PC-9 (cell line): ENCODE results near the gene TTBK1.

Experiments used
- CTCF ChIP-seq: fragments of 200-600 bp; sonication (generic); conservative IDR thresholded peaks from 2 replicates; pipeline ENCODE4 v1.6.1; 2017; ENCODE audit warnings: mixed run types, antibody characterized with exemption, mild to moderate bottlenecking, moderate library complexity
- EZH2 ChIP-seq: fragments of 200-600 bp; sonication (generic); IDR thresholded peaks from 2 replicates; pipeline ENCODE4 v1.8.0; 2017; ENCODE audit warnings: antibody characterized with exemption, low read depth

GRCh38 chr6:43204271-43205105 is 38.8 kb upstream of the TTBK1 start:
- TF ChIP-seq CTCF (no peak), EZH2 (no peak)
